Measurements from ENCODE around the gene BEGAIN. TPM values are rescaled to one million over a fixed set of nuclear protein-coding genes. Genes with fewer than 3 reads are reported as not detected.

Gene BEGAIN
- polyA plus RNA-seq, 1 experiment = 0.16 TPM

DNA sequence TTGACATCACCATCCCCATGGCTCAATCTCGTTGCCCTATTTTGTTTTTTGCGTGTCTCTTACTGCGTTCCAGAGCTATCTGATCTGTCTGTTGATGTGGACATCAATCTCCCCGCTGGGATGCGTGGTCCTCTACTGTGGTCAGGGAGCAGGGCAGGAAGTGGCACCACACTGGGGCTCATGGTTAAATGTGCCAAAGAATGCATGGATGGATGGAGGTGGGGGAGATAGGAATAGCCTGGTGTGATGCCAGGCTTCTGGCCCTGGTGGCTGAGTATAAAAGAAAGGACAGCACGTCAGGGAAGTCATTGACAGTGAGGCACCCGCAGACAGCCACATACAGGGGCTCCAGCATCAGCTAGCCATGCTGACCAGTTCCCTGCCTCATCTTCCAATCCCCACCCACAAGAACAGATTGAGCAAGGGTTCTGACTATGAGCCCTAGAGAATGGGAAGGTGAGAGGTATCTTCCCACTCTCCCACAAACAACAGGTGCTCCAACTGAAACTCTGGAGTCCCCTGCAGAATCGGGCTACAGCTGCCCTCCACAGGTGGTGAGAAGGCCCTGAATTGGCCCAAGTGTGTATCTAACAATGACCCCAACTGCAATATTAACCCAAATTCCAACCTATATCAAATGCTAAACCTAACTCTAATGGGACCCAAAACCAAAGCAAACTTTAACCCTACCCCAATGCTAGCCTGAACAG is 2.7 kb upstream of the BEGAIN start:
- POLR2A ChIA-PET = no interaction called here

GRCh38 chr14:100589071-100589759 is 2.0 kb upstream of the BEGAIN start:
- ChIA-PET CTCF (no interaction called here), POLR2A (no interaction called here)
- Histone ChIP-seq H3K27me3 (ENCODE audit: control insufficient read depth, insufficient read depth, low read length) (peaks cover 40% of the 10 kb centered on the region), H3K9me3 (ENCODE audit: control insufficient read depth, insufficient read depth, low read length) (no peaks in the 10 kb centered on the region; the same call in 1 of the 2 replicates), H3K4me3 (ENCODE audit: low read depth, low read length) (no peak overlapping the region), H3K27ac (ENCODE audit: low read depth, low read length) (no peak overlapping the region)
- DNase-seq (ENCODE audit: low read depth, low spot score) = no peak
- TF ChIP-seq, protein P1, sequence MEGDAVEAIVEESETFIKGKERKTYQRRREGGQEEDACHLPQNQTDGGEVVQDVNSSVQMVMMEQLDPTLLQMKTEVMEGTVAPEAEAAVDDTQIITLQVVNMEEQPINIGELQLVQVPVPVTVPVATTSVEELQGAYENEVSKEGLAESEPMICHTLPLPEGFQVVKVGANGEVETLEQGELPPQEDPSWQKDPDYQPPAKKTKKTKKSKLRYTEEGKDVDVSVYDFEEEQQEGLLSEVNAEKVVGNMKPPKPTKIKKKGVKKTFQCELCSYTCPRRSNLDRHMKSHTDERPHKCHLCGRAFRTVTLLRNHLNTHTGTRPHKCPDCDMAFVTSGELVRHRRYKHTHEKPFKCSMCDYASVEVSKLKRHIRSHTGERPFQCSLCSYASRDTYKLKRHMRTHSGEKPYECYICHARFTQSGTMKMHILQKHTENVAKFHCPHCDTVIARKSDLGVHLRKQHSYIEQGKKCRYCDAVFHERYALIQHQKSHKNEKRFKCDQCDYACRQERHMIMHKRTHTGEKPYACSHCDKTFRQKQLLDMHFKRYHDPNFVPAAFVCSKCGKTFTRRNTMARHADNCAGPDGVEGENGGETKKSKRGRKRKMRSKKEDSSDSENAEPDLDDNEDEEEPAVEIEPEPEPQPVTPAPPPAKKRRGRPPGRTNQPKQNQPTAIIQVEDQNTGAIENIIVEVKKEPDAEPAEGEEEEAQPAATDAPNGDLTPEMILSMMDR (IDR thresholded peaks at IDR 0.05; ENCODE audit: low read depth, low read length) = no peak

More for the DNA sequence above, 2.7 kb upstream of the BEGAIN start:
- Histone ChIP-seq H3K4me3 (ENCODE audit: low read depth, low read length) (no peak overlapping the region), H3K27ac (ENCODE audit: low read depth, low read length) (no peak overlapping the region), H3K27me3 (ENCODE audit: control insufficient read depth, insufficient read depth, low read length) (peaks cover 43% of the 10 kb centered on the region), H3K9me3 (ENCODE audit: control insufficient read depth, insufficient read depth, low read length) (no peaks in the 10 kb centered on the region; the same call in 1 of the 2 replicates)
- CTCF ChIA-PET = no interaction called here
- no peak for DNase-seq (ENCODE audit: low read depth, low spot score)
- TF ChIP-seq, protein P1 (IDR thresholded peaks at IDR 0.05; ENCODE audit: low read depth, low read length) = no peak

- Histone ChIP-seq H3K4me3 (ENCODE audit: low read depth, low read length) (no peak overlapping the region), H3K27me3 (ENCODE audit: control insufficient read depth, insufficient read depth, low read length) (peaks cover 35% of the 10 kb centered on the region), H3K9me3 (ENCODE audit: control insufficient read depth, insufficient read depth, low read length) (no peaks in the 10 kb centered on the region; the same call in 1 of the 2 replicates), H3K27ac (ENCODE audit: low read depth, low read length) (no peak overlapping the region)
- CTCF ChIA-PET = no interaction called here
- DNase-seq (ENCODE audit: low read depth, low spot score) = no peak
- POLR2A ChIA-PET = no interaction called here
- TF ChIP-seq, protein P1 (IDR thresholded peaks at IDR 0.05; ENCODE audit: low read depth, low read length) = no peak
These were observed 1.5 kb upstream of the BEGAIN start for GRCh38 chr14:100588671-100589070.

DNA sequence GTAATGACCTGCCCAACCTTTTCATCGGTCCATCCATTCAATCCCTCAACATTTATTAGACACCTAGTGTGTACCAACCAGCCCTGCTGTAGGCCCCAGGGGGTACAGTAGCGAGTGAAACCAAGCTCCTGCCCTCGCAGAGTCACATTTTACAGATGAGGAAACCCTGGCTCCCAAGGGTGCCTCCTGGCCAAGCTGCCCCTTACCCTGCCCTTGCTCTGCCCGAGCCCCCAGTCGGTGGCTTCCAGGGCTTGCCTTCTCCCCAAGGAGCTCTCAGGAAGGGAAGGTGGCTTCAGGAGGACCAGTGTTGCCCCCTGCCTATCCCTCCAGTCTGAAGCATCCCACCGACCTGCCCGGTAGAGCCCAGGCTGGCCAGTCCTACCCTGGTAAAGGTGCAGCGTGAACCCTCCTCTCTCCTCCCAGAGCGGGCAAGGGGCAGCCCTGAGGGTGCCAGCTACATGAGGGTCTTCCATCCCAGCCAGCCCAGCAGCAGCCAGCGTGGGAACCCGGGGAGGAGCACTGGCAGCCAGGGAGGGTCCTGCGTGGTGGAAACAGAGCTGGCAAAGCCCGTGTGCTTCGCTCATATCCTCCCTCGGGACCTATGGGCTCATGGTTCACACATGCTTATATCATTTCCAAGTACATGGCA is 670 bp upstream of the BEGAIN start:
- Histone ChIP-seq H3K9me3 (ENCODE audit: control insufficient read depth, insufficient read depth, low read length) (no peaks in the 10 kb centered on the region; the same call in 1 of the 2 replicates), H3K27me3 (ENCODE audit: control insufficient read depth, insufficient read depth, low read length) (peaks cover 35% of the 10 kb centered on the region), H3K27ac (ENCODE audit: low read depth, low read length) (no peak overlapping the region), H3K4me3 (ENCODE audit: low read depth, low read length) (no peak overlapping the region)
- no peak for DNase-seq (ENCODE audit: low read depth, low spot score)
- TF ChIP-seq, protein P1 (IDR thresholded peaks at IDR 0.05; ENCODE audit: low read depth, low read length) = no peak
- CTCF ChIA-PET = no interaction called here
- POLR2A ChIA-PET = no interaction called here
